VCaP (cell line): ENCODE results near the gene CMTM4.

Source experiments
- H3K27ac ChIP-seq: fragments of 450-650 bp; 2 replicates; pipeline ENCODE4 v1.5.1; 2017
- CTCF ChIP-seq: fragments of 450-650 bp; conservative IDR thresholded peaks from 2 replicates; pipeline ENCODE4 v1.5.1; 2017; ENCODE audit warnings: mild to moderate bottlenecking, moderate library complexity

The CMTM4 gene

GRCh38 chr16:66591018-66591417 lies 105.5 kb downstream of the CMTM4 start:
- H3K27ac ChIP-seq = no peak overlapping the region
- TF ChIP-seq CTCF = no peak

- H3K27ac ChIP-seq = no peak overlapping the region
- TF ChIP-seq CTCF = no peak
Observed at GRCh38 chr16:66590322-66590721, 106.2 kb downstream of the CMTM4 start.

- peak; percentile 23; the same call in 1 of the 2 replicates for TF ChIP-seq CTCF
- no peak overlapping the region for H3K27ac ChIP-seq
Observed at GRCh38 chr16:66588981-66589713, 107.4 kb downstream of the CMTM4 start.

GRCh38 chr16:66587881-66588600 lies 108.5 kb downstream of the CMTM4 start:
- TF ChIP-seq CTCF = no peak
- H3K27ac ChIP-seq = no peak overlapping the region

GRCh38 chr16:66585481-66586239 lies 110.9 kb downstream of the CMTM4 start:
- no peak overlapping the region for H3K27ac ChIP-seq

GRCh38 chr16:66581246-66581952 lies 115.1 kb downstream of the CMTM4 start:
- no peak for TF ChIP-seq CTCF
- H3K27ac ChIP-seq = no peak overlapping the region

More at GRCh38 chr16:66585481-66586239, 110.9 kb downstream of the CMTM4 start:
- no peak for TF ChIP-seq CTCF
